Central memory CD8-positive, alpha-beta T cell (primary cell): ENCODE results near the gene SMARCD3.
A peak's percentile ranks its signal among the peaks of the same experiment; 100 is the strongest.

Experiments used
- ATAC-seq: fragments of 150-1000 bp; cut with Tn5 transposase; replicated peaks from 2 replicates; pipeline ENCODE4 v1.10.0; 2022; ENCODE audit warnings: mild to moderate bottlenecking, moderate FRiP score, moderate number of reproducible peaks; ENCODE audit not compliant: poor library complexity, severe bottlenecking; ENCODE audit errors: extremely low read depth
- DNase-seq, 2 donors: peaks; one replicate each; pipeline ENCODE4 v3.0.0; 2021; ENCODE audit warnings: low spot score in 2 of 2
- H3K27ac Mint-ChIP-seq: one replicate; pipeline ENCODE4 v1.8.0; 2022; ENCODE audit warnings: low read depth, mild to moderate bottlenecking, moderate library complexity, mixed read lengths
- H3K27me3 Mint-ChIP-seq: one replicate; pipeline ENCODE4 v1.8.0; 2022; ENCODE audit warnings: mixed read lengths
- H3K36me3 Mint-ChIP-seq: one replicate; pipeline ENCODE4 v1.8.0; 2022; ENCODE audit warnings: mild to moderate bottlenecking, moderate library complexity, mixed read lengths; ENCODE audit not compliant: insufficient read depth
- H3K4me1 Mint-ChIP-seq: one replicate; pipeline ENCODE4 v1.8.0; 2022; ENCODE audit warnings: mixed read lengths
- H3K4me3 Mint-ChIP-seq: one replicate; pipeline ENCODE4 v1.8.0; 2022; ENCODE audit warnings: mild to moderate bottlenecking, moderate library complexity, mixed read lengths
- H3K9me3 Mint-ChIP-seq: one replicate; pipeline ENCODE4 v1.8.0; 2022; ENCODE audit warnings: mixed read lengths

Gene SMARCD3

GRCh38 chr7:151277631-151278030 is 29.1 kb upstream of the SMARCD3 start:
- peaks cover 39% of the 10 kb centered on the region for H3K27me3 Mint-ChIP-seq
- peaks cover 32% of the 10 kb centered on the region for H3K4me1 Mint-ChIP-seq
- H3K9me3 Mint-ChIP-seq: no peaks in the 10 kb centered on the region
- H3K27ac Mint-ChIP-seq: peak overlapping the region; percentile 33
- ATAC-seq (no peak), DNase-seq (no peak)
- peak overlapping the region; percentile 75 for H3K4me3 Mint-ChIP-seq
- peaks cover 5% of the 10 kb centered on the region for H3K36me3 Mint-ChIP-seq

GRCh38 chr7:151276666-151277590 is 28.4 kb upstream of the SMARCD3 start:
- DNase-seq (peak; percentile 23 to 30), ATAC-seq (peak; percentile 75)
- peaks cover 7% of the 10 kb centered on the region for H3K36me3 Mint-ChIP-seq
- peaks cover 39% of the 10 kb centered on the region for H3K4me1 Mint-ChIP-seq
- H3K4me3 Mint-ChIP-seq: peak overlapping the region; percentile 75
- peak overlapping the region; percentile 60 for H3K27ac Mint-ChIP-seq
- peaks cover 32% of the 10 kb centered on the region for H3K27me3 Mint-ChIP-seq
- H3K9me3 Mint-ChIP-seq: no peaks in the 10 kb centered on the region

- Mint-ChIP-seq H3K4me1 (peaks cover 40% of the 10 kb centered on the region), H3K4me3 (peak overlapping the region; percentile 75), H3K27ac (peak overlapping the region; percentile 60), H3K9me3 (no peaks in the 10 kb centered on the region), H3K27me3 (peaks cover 23% of the 10 kb centered on the region), H3K36me3 (peaks cover 7% of the 10 kb centered on the region)
- DNase-seq: peak in 1 of 2 donors; percentile 24
- peak; percentile 44 for ATAC-seq
Measured at GRCh38 chr7:151275813-151276577, 27.5 kb upstream of the SMARCD3 start.

- H3K27ac Mint-ChIP-seq: no peak overlapping the region
- H3K27me3 Mint-ChIP-seq: peaks cover 15% of the 10 kb centered on the region
- no peak for DNase-seq
- H3K9me3 Mint-ChIP-seq: no peaks in the 10 kb centered on the region
- ATAC-seq: no peak
- peak overlapping the region; percentile 75 for H3K4me3 Mint-ChIP-seq
- H3K36me3 Mint-ChIP-seq: peaks cover 7% of the 10 kb centered on the region
- peaks cover 40% of the 10 kb centered on the region for H3K4me1 Mint-ChIP-seq
Measured at GRCh38 chr7:151274936-151275812, 26.7 kb upstream of the SMARCD3 start.

GRCh38 chr7:151274396-151274795 is 25.9 kb upstream of the SMARCD3 start:
- Mint-ChIP-seq H3K27ac (no peak overlapping the region), H3K4me3 (no peak overlapping the region), H3K27me3 (peaks cover 7% of the 10 kb centered on the region), H3K4me1 (peaks cover 40% of the 10 kb centered on the region), H3K36me3 (peaks cover 8% of the 10 kb centered on the region), H3K9me3 (no peaks in the 10 kb centered on the region)
- DNase-seq: no peak
- ATAC-seq: no peak

- H3K27me3 Mint-ChIP-seq: peaks cover 1% of the 10 kb centered on the region
- H3K36me3 Mint-ChIP-seq: peaks cover 8% of the 10 kb centered on the region
- DNase-seq (no peak), ATAC-seq (no peak)
- H3K4me3 Mint-ChIP-seq: no peak overlapping the region
- no peak overlapping the region for H3K27ac Mint-ChIP-seq
- H3K9me3 Mint-ChIP-seq: no peaks in the 10 kb centered on the region
- H3K4me1 Mint-ChIP-seq: peaks cover 40% of the 10 kb centered on the region
Measured at GRCh38 chr7:151273651-151274390, 25.3 kb upstream of the SMARCD3 start.

GRCh38 chr7:151272877-151273276 is 24.4 kb upstream of the SMARCD3 start:
- DNase-seq: no peak
- Mint-ChIP-seq H3K9me3 (no peaks in the 10 kb centered on the region), H3K4me1 (peaks cover 40% of the 10 kb centered on the region), H3K36me3 (peaks cover 8% of the 10 kb centered on the region), H3K4me3 (no peak overlapping the region), H3K27me3 (no peaks in the 10 kb centered on the region), H3K27ac (no peak overlapping the region)
- no peak for ATAC-seq

- no peak for DNase-seq
- Mint-ChIP-seq H3K36me3 (peaks cover 5% of the 10 kb centered on the region), H3K4me3 (no peak overlapping the region), H3K27ac (no peak overlapping the region), H3K4me1 (peaks cover 38% of the 10 kb centered on the region), H3K27me3 (no peaks in the 10 kb centered on the region), H3K9me3 (no peaks in the 10 kb centered on the region)
- no peak for ATAC-seq
Measured at GRCh38 chr7:151272405-151272804, 23.9 kb upstream of the SMARCD3 start.

- Mint-ChIP-seq H3K4me3 (no peak overlapping the region), H3K4me1 (peaks cover 34% of the 10 kb centered on the region), H3K36me3 (peaks cover 5% of the 10 kb centered on the region), H3K27me3 (no peaks in the 10 kb centered on the region), H3K9me3 (no peaks in the 10 kb centered on the region), H3K27ac (no peak overlapping the region)
- ATAC-seq (no peak), DNase-seq (no peak)
Measured at GRCh38 chr7:151271699-151272355, 23.3 kb upstream of the SMARCD3 start.

GRCh38 chr7:151269511-151269910 is 21.0 kb upstream of the SMARCD3 start:
- Mint-ChIP-seq H3K9me3 (no peaks in the 10 kb centered on the region), H3K27me3 (no peaks in the 10 kb centered on the region), H3K27ac (no peak overlapping the region), H3K36me3 (peaks cover 3% of the 10 kb centered on the region), H3K4me1 (peaks cover 15% of the 10 kb centered on the region), H3K4me3 (no peak overlapping the region)
- no peak for ATAC-seq
- DNase-seq: no peak

GRCh38 chr7:151265351-151265931 is 16.9 kb upstream of the SMARCD3 start:
- no peak overlapping the region for H3K27ac Mint-ChIP-seq
- H3K36me3 Mint-ChIP-seq: peaks cover 1% of the 10 kb centered on the region
- H3K9me3 Mint-ChIP-seq: no peaks in the 10 kb centered on the region
- ATAC-seq (no peak), DNase-seq (no peak)
- H3K27me3 Mint-ChIP-seq: peaks cover 34% of the 10 kb centered on the region
- H3K4me1 Mint-ChIP-seq: no peaks in the 10 kb centered on the region
- no peak overlapping the region for H3K4me3 Mint-ChIP-seq
